PC-9 (cell line): Measurements from ENCODE around the gene LAMC1.

Experiments
- EZH2 ChIP-seq: fragments of 200-600 bp; sonication (generic); IDR thresholded peaks from 2 replicates; pipeline ENCODE4 v1.8.0; 2017; ENCODE audit warnings: antibody characterized with exemption, low read depth
- TF ChIP-seq, protein P1 (sequence below): fragments of 200-600 bp; sonication (generic); conservative IDR thresholded peaks from 2 replicates; pipeline ENCODE4 v1.6.1; 2017; ENCODE audit warnings: mixed run types, antibody characterized with exemption, mild to moderate bottlenecking, moderate library complexity

DNA sequence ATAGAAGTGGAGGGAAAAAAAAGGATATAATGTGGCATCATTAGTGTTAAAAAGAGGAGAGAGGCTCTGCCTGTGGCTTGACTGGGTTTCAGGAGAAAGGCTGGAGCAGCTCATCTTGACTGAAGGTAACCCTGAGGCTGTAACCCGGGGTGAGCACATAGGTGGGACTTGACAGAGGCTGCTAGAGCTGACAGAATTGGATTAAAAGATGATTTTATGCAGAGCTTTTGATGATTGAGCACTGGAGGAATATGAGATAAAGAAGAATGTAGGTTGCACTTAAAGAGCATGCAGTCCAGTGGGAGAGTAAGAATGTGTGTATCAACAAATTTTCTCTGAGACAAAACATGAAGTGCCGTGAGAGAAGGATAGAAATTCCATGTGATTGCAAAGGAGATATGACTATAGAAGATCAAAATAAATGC is 17.3 kb downstream of the LAMC1 start:
- TF ChIP-seq, protein P1, sequence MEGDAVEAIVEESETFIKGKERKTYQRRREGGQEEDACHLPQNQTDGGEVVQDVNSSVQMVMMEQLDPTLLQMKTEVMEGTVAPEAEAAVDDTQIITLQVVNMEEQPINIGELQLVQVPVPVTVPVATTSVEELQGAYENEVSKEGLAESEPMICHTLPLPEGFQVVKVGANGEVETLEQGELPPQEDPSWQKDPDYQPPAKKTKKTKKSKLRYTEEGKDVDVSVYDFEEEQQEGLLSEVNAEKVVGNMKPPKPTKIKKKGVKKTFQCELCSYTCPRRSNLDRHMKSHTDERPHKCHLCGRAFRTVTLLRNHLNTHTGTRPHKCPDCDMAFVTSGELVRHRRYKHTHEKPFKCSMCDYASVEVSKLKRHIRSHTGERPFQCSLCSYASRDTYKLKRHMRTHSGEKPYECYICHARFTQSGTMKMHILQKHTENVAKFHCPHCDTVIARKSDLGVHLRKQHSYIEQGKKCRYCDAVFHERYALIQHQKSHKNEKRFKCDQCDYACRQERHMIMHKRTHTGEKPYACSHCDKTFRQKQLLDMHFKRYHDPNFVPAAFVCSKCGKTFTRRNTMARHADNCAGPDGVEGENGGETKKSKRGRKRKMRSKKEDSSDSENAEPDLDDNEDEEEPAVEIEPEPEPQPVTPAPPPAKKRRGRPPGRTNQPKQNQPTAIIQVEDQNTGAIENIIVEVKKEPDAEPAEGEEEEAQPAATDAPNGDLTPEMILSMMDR = no peak
- no peak for TF ChIP-seq EZH2
